HG02623 (cell line): ENCODE results near the gene TENT4B.
"Not testable (repeated sequence)": the region's sequence is repeated elsewhere in the genome, so short reads cannot be mapped to it uniquely, and the experiment has no call there.

Experiments used
- ATAC-seq: cut with Tn5 transposase; IDR thresholded peaks from one replicate; pipeline ENCODE4 v1.9.1; 2021; ENCODE audit warnings: moderate library complexity; ENCODE audit not compliant: unreplicated experiment

TENT4B gene

GRCh38 chr16:50154420-50154950 lies 1.4 kb downstream of the TENT4B start:
- no peak for ATAC-seq

GRCh38 chr16:50155925-50156324 lies 2.8 kb downstream of the TENT4B start:
- ATAC-seq: no peak

GRCh38 chr16:50156590-50156989 lies 3.5 kb downstream of the TENT4B start:
- no peak for ATAC-seq

GRCh38 chr16:50160495-50161164 lies 7.5 kb downstream of the TENT4B start:
- ATAC-seq: no peak

GRCh38 chr16:50161950-50162349 lies 8.8 kb downstream of the TENT4B start:
- ATAC-seq: no peak

GRCh38 chr16:50165473-50165872 lies 12.4 kb downstream of the TENT4B start:
- no peak for ATAC-seq

GRCh38 chr16:50166511-50167500 lies 13.7 kb downstream of the TENT4B start:
- no peak for ATAC-seq

- no peak for ATAC-seq
These were observed 14.4 kb downstream of the TENT4B start for GRCh38 chr16:50167556-50167955.

- no peak for ATAC-seq
These were observed 16.5 kb downstream of the TENT4B start for GRCh38 chr16:50169555-50170096.

GRCh38 chr16:50171773-50172172 lies 18.7 kb downstream of the TENT4B start:
- ATAC-seq: not testable (repeated sequence)

- ATAC-seq: no peak
These were observed 19.3 kb downstream of the TENT4B start for GRCh38 chr16:50172195-50172922.

- ATAC-seq: no peak
These were observed 20.2 kb downstream of the TENT4B start for GRCh38 chr16:50173316-50173715.

GRCh38 chr16:50178491-50178941 lies 25.4 kb downstream of the TENT4B start:
- ATAC-seq: no peak

GRCh38 chr16:50182441-50182840 lies 29.3 kb downstream of the TENT4B start:
- no peak for ATAC-seq

- no peak for ATAC-seq
These were observed 30.2 kb downstream of the TENT4B start for GRCh38 chr16:50183316-50183715.

- ATAC-seq: no peak
These were observed 31.9 kb downstream of the TENT4B start for GRCh38 chr16:50185005-50185505.

GRCh38 chr16:50188619-50189136 lies 35.6 kb downstream of the TENT4B start:
- ATAC-seq: no peak

- ATAC-seq: no peak
These were observed 37.2 kb downstream of the TENT4B start for GRCh38 chr16:50190292-50190691.

GRCh38 chr16:50192386-50193050 lies 39.4 kb downstream of the TENT4B start:
- ATAC-seq: no peak

GRCh38 chr16:50193594-50193993 lies 40.5 kb downstream of the TENT4B start:
- no peak for ATAC-seq
